BLaER1 treated with 17β-estradiol and CSF1 and Interleukin-3, amounts not matched to agents 10 nM and 100 nM (cell line): ENCODE measurements around the gene MIEF2.

Experiments
- H3K27ac ChIP-seq, 11 experiments: shearing (Covaris generic); formaldehyde crosslinking; 2 replicates each; pipeline ENCODE4 v1.8.1; 2022
- H3K27me3 ChIP-seq, 11 experiments: shearing (Covaris generic); formaldehyde crosslinking; 2 replicates each; pipeline ENCODE4 v1.8.1; 2022
- H3K36me3 ChIP-seq, 11 experiments: shearing (Covaris generic); formaldehyde crosslinking; 2 replicates each; pipeline ENCODE4 v1.8.1; 2022
- H3K4me1 ChIP-seq, 10 experiments: shearing (Covaris generic); formaldehyde crosslinking; 2 replicates each; pipeline ENCODE4 v1.8.1; 2022
- H3K4me2 ChIP-seq, 11 experiments: shearing (Covaris generic); formaldehyde crosslinking; 2 replicates each; pipeline ENCODE4 v1.8.1; 2022
- H3K4me3 ChIP-seq, 10 experiments: shearing (Covaris generic); formaldehyde crosslinking; 2 replicates each; pipeline ENCODE4 v1.8.1; 2022
- H3K9ac ChIP-seq, 11 experiments: shearing (Covaris generic); formaldehyde crosslinking; 2 replicates each; pipeline ENCODE4 v1.8.1; 2022
- H3K9me3 ChIP-seq, 11 experiments: shearing (Covaris generic); formaldehyde crosslinking; replicated peaks in 1 of 11; 2 replicates each; pipeline ENCODE4 v1.8.1; 2022
- H4K20me1 ChIP-seq, 11 experiments: shearing (Covaris generic); formaldehyde crosslinking; 2 replicates each; pipeline ENCODE4 v1.8.1; 2022
- Cebpa-rat ChIP-seq, 11 experiments: shearing (Covaris generic); IDR thresholded peaks; 2 replicates each; pipeline ENCODE4 v1.8.1; 2022

The MIEF2 gene

GRCh38 chr17:18314059-18314730 lies 53.7 kb downstream of the MIEF2 start:
- Histone ChIP-seq H3K4me1 (peaks cover 53 to 69% (median 61%) of the 10 kb centered on the region in 10 experiments), H3K4me2 (peak overlapping the region; percentile 92 to 99 (median 95)), H3K9ac (peak overlapping the region; percentile 85 to 99 (median 96)), H3K27me3 (no peaks in the 10 kb centered on the region), H3K4me3 (peak overlapping the region; percentile 70 to 97 (median 88)), H3K36me3 (peaks cover 47 to 75% (median 62%) of the 10 kb centered on the region in 11 experiments), H3K27ac (peak overlapping the region; percentile 91 to 100 (median 94)), H4K20me1 (peaks cover 52 to 82% (median 74%) of the 10 kb centered on the region in 11 experiments), H3K9me3 (peaks cover 0 to 15% (median 0%) of the 10 kb centered on the region in 11 experiments; a peak in 4 of 22 replicates)
- no peak for TF ChIP-seq Cebpa-rat (IDR thresholded peaks at IDR 0.05)

GRCh38 chr17:18314731-18315561 lies 54.5 kb downstream of the MIEF2 start, which contains the start of the genes SMCR8 and TOP3A:
SMCR8 (plus strand) TSS chr17:18315293; CDS start chr17:18315790, 497 bp downstream.
TOP3A (minus strand) TSS chr17:18314994; CDS start chr17:18314778, 216 bp downstream.
- H3K4me1 ChIP-seq, result peaks cover 58 to 77% (median 68%) of the 10 kb centered on the region in 10 experiments

GRCh38 chr17:18315562-18315922 lies 55.1 kb downstream of the MIEF2 start:
- H3K27me3 ChIP-seq, result no peaks in the 10 kb centered on the region
- H3K4me3 ChIP-seq, result peak overlapping the region; percentile 70 to 97 (median 88)
- H3K9ac ChIP-seq, result peak overlapping the region; percentile 85 to 99 (median 96)
- peak overlapping the region; percentile 91 to 100 (median 94) for H3K27ac ChIP-seq
- H3K4me1 ChIP-seq, result peaks cover 62 to 82% (median 74%) of the 10 kb centered on the region in 10 experiments
- peaks cover 0 to 15% (median 0%) of the 10 kb centered on the region in 11 experiments; a peak in 4 of 22 replicates for H3K9me3 ChIP-seq
- peak overlapping the region; percentile 89 to 98 (median 95) for H3K4me2 ChIP-seq
- H4K20me1 ChIP-seq, result peaks cover 58 to 82% (median 75%) of the 10 kb centered on the region in 11 experiments
- no peak for TF ChIP-seq Cebpa-rat (IDR thresholded peaks at IDR 0.05)
- H3K36me3 ChIP-seq, result peaks cover 34 to 72% (median 60%) of the 10 kb centered on the region in 11 experiments

More at GRCh38 chr17:18314731-18315561, 54.5 kb downstream of the MIEF2 start, which contains the start of the genes SMCR8 and TOP3A:
- peak within 1 kb of the TSS; percentile 91 to 100 (median 94) for H3K27ac ChIP-seq
- TF ChIP-seq Cebpa-rat (IDR thresholded peaks at IDR 0.05), result no peak
- H4K20me1 ChIP-seq, result peaks cover 57 to 82% (median 75%) of the 10 kb centered on the region in 11 experiments
- peak within 1 kb of the TSS; percentile 92 to 99 (median 96) for H3K4me2 ChIP-seq
- H3K27me3 ChIP-seq, result no peaks in the 10 kb centered on the region
- peaks cover 40 to 72% (median 61%) of the 10 kb centered on the region in 11 experiments for H3K36me3 ChIP-seq
- peaks cover 0 to 15% (median 0%) of the 10 kb centered on the region in 11 experiments; a peak in 4 of 22 replicates for H3K9me3 ChIP-seq
- peak within 1 kb of the TSS; percentile 70 to 97 (median 88) for H3K4me3 ChIP-seq
- peak within 1 kb of the TSS; percentile 85 to 99 (median 96) for H3K9ac ChIP-seq

- TF ChIP-seq Cebpa-rat (IDR thresholded peaks at IDR 0.05), result no peak
- H3K4me2 ChIP-seq, result peak overlapping the region; percentile 89 to 98 (median 95)
- H3K9me3 ChIP-seq, result peaks cover 0 to 15% (median 0%) of the 10 kb centered on the region in 11 experiments; a peak in 4 of 22 replicates
- peak overlapping the region; percentile 85 to 99 (median 96) for H3K9ac ChIP-seq
- peaks cover 62 to 85% (median 76%) of the 10 kb centered on the region in 10 experiments for H3K4me1 ChIP-seq
- no peaks in the 10 kb centered on the region for H3K27me3 ChIP-seq
- H3K27ac ChIP-seq, result peak overlapping the region; percentile 91 to 100 (median 94)
- H4K20me1 ChIP-seq, result peaks cover 59 to 82% (median 75%) of the 10 kb centered on the region in 11 experiments
- H3K4me3 ChIP-seq, result peak overlapping the region; percentile 70 to 97 (median 88)
- peaks cover 31 to 72% (median 63%) of the 10 kb centered on the region in 11 experiments for H3K36me3 ChIP-seq
Measured at GRCh38 chr17:18315961-18316360, 55.5 kb downstream of the MIEF2 start.
